GM18505 (cell line): ENCODE measurements around the gene CHST9.
A peak's percentile ranks its signal among the peaks of the same experiment; 100 is the strongest.
"Not testable (repeated sequence)": the region's sequence is repeated elsewhere in the genome, so short reads cannot be mapped to it uniquely, and the experiment has no call there.

ENCODE experiments used
- ATAC-seq: cut with Tn5 transposase; IDR thresholded peaks from one replicate; pipeline ENCODE4 v1.9.1; 2021; ENCODE audit not compliant: unreplicated experiment
- POLR2A ChIP-seq: IDR thresholded peaks from 4 replicates; pipeline ENCODE4 v1.6.1; 2011; ENCODE audit warnings: borderline replicate concordance; ENCODE audit not compliant: insufficient read depth, insufficient read length; ENCODE audit errors: extremely low read depth

CHST9 gene

DNA sequence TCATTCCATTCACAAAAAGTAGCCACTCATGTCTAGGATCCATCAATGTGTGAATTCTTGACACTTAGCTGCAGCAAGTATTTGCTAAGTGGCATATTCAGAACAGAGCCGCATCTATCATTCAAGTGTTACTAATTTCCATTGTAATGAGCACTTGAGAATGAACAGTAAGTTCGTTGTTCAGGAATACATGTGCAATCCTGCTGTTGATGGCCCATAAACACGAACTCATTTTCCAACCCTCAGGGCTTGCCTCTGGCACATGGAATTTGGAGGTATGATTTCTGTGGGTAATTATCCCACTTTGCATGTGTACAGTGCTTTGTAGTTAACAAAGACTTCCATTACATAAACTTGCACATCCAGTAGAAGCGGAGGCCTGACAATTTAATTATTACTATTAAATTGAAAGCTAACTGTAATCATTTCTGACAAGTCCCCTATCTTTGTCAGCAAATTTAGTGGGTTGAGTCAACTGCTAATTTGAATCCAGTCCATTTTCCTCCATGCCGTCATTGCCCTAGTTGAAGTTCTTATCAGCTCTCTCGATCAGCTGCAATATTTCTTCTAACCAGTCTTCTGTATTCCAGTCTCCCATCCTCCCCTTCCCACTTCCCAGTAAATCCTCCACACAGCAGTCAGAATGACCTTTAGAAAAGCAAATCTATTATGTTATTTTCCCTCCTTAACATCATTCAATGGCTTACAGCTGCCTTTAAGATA lies 203.6 kb downstream of the CHST9 start:
- ATAC-seq: no peak
- TF ChIP-seq POLR2A: no peak

DNA sequence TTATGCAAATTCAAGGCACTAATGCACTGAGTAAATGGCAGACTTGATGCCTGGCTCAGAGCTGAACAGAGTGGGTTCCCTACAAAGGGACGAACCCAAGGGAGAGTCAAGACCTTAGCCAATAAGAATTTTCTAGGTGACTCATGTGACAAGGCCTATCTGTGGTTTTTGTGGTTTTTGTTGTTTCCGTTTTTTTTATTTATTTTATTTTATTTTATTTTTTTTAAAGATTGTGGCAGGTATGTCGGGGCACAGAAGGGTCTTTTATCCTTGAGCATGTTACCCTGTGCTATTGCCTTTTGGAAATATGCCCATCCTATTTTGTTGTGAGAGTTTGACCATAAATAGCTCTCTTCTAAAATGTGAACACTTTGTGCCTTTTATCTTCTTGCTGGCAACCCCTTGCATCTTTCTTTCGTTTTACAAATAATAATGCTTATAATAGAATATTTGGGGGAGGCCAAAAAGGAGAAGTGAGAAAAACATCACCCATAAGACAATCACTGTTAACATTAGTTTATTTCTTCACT lies 206.2 kb downstream of the CHST9 start:
- ATAC-seq: peak; percentile 98
- TF ChIP-seq POLR2A: no peak

DNA sequence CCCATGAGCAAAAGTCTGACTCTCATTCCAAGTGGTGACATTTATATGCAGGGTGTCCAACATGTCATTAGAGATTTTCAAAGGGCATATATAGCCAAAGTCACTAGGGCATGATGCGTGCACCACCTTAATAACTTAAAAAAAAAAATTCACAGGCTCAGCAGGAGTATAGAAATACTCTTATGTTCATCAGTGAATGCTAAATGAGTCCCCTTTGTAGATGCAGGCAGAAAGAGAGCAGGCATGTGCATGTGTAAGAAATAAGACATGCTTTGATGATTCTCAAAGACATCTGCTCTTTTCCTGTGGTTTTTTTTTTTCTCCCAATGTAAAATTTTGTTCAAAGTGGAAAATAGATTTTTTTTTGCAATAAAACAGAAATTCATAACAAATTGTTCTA lies 207.3 kb downstream of the CHST9 start:
- TF ChIP-seq POLR2A: no peak
- no peak for ATAC-seq

DNA sequence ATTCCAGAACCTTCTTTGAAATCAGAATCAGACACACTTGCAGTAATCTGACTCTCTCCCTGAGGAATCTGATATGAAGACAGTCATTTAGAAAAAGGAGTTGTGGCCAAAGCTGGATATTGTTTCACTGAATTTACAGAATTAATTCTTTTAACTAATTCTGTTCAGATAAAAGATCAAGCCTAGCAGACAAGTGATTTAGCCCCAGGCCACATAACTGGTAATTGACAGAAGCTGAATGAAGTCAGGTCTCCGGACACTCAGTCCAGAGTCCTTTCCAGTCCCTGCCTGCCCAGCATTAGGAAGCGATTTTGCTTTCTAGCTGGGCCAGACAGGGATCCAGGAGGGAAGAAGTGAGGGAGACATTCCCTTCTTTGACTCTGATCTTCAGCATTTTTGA lies 208.9 kb downstream of the CHST9 start:
- ATAC-seq: no peak
- no peak for TF ChIP-seq POLR2A

DNA sequence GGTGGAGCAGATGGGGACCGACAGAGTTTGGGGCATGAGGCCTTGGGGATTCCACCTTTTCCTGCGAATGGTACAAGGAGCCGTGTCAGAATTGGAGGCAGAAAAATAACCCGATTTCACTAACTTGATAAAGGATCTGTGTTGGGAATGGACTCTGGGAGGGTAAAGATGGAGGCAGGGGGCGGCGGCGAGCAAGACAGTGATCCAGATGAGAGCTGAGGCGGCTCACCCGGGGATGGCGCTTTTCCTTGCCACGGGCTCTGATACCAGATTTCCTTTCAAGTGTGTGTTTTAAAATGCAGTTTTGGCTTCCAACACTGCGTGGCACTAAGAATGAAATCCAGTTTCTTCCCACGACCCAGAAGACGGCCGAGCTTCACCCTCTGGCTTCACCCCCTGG lies 212.6 kb downstream of the CHST9 start:
- ATAC-seq: not testable (repeated sequence)

DNA sequence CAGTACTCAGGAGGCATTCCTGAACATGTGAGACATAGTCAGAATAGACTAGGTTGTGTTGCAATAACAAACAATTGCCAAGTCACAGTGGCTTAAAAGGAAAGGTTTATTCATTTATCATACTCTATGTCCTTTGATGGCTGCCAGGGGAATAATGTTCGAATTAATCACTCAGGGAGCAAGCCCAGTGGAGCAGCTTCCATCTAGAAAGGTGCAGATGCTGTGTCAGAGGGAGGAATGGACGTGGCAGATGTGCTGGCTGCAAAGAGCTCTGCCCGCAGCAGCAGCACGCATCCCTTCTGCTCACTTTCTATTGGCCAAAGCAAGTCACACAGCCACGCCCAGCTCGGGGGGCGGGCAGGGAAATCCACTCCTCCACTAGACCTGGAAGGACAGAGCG lies 213.7 kb downstream of the CHST9 start:
- no peak for ATAC-seq
- no peak for TF ChIP-seq POLR2A

DNA sequence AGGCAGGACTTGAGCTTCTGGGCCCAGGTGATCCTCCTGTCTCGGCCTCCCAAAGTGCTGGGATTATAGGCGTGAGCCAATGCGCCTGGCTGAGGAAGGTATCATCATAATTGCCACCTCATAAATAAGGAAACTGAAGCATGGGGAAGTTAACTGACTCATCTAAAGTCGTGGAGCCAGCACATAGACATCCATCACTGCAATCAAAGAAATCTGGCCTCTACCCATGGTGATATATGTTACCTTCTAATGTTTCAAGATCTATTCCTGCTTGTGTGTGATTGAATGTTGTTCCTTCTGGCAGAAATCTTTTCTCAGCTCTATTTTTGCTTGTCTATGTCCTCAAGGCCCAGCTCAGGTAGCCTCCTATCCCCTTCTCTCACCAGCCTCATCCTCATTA lies 214.5 kb downstream of the CHST9 start:
- no peak for TF ChIP-seq POLR2A
- no peak for ATAC-seq

DNA sequence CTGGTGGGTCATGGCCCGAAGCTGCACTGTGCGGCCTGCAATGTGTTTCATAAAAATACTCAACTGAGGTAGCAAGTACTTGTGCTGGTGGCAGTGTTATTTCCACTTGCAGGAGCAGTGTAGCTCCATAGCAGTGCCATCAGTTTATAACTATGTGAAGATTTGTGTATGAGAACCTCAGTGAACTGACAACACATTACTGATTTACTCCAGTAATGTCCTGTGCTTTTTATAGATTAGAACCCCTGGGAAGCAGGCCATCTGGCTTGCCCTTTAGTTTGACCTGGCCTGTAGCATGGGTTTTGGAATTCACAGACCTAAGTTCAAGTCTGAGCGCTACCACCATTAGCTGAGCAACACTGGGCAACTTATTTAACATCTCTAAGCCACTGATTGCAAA lies 219.9 kb downstream of the CHST9 start:
- no peak for TF ChIP-seq POLR2A
- ATAC-seq: no peak

DNA sequence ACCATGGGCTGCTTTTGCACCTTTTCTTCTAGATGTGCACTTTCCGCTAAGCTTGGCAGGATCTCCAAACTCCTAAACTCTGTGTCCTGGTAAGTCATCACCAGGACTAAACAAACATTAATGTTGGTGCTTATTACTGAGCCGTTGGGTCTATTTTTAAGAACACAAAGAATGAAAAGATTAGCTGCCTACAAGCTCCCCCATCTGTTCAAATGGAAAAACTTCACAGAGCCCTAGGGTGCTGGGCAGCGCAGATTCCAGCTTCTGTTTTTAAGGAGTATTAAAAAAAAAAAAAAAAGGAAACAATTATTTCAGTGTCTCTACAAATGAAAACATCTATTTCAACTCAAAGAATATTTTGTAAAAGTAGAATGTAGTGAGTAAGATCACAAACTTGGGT lies 221.8 kb downstream of the CHST9 start:
- TF ChIP-seq POLR2A: no peak
- ATAC-seq: no peak

DNA sequence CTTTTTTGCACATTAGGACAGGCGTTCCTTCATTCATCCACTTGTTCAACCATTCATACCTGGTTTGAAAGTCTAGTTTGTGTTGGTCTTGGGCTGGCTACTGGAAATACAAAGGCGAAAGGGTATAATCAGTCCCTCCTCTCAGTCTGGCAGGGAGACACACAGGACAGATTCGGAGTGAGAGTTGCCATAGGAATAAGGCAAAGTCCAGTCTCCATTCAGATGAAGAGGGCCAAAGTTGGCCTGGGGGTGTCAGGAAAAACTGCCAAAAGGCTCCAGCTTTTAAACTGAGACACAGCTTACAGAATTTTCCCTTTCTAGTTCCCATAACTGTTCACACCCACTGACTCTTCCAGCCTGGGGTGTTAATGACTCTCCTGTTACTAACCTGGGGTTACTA lies 223.3 kb downstream of the CHST9 start:
- no peak for TF ChIP-seq POLR2A
- ATAC-seq: no peak

DNA sequence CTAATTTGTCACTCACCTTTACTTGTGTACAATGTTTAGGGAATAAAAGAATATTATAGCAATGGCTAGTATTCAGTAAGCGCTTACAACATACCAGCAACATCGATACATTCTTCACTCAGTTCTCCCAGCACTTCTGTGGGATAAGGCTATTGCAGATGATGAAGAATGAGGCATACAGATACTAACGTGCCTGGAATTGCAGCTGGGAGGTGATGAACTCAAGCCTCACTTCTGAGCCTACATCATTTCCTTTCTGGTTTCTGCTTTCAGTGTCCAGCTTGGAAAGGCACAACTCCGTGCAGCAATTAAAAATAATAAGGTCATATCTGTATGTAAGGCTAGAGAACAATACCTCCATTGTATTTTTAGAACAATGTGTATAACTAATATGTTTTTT lies 224.2 kb downstream of the CHST9 start:
- ATAC-seq: no peak
- TF ChIP-seq POLR2A: no peak

DNA sequence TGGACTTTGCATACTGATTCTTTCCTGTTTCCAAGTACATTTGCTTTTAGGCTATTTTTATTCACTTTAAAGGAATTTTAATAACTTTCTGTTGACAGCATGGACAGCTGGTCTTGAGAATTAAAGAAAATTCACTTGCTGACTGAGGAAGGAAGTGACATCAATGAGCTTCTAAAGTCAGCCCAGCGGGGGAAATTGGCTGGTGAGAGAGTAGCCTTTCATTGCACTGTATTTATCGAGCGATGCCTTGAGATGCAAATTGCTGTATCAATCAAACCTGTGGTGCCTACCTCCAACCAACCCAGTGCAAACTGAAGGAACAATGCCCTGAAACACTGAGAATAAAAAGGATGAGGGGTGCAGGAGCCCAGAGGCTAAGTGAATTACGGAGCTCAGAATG lies 228.2 kb downstream of the CHST9 start:
- no peak for TF ChIP-seq POLR2A
- ATAC-seq: no peak

DNA sequence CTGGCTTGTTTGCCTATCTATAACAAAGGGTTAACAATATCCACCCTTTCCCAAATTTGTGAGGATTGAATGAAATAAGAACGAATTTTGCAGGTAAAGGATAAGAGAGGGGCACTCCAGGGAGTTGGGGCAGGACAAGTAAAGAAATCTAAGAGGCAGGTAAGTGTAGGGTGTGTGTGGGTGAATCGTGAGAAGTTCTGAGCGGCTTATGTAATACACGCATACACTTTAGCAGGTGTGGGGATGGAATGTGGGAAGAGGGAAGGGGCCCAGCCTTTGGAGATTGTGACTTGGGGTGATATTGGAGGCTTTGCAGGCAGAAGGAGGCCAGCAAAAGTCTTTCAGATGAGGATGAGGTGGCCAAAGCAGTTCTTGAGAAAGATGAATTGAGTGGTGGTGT lies 236.4 kb downstream of the CHST9 start:
- ATAC-seq: no peak
- TF ChIP-seq POLR2A: no peak

DNA sequence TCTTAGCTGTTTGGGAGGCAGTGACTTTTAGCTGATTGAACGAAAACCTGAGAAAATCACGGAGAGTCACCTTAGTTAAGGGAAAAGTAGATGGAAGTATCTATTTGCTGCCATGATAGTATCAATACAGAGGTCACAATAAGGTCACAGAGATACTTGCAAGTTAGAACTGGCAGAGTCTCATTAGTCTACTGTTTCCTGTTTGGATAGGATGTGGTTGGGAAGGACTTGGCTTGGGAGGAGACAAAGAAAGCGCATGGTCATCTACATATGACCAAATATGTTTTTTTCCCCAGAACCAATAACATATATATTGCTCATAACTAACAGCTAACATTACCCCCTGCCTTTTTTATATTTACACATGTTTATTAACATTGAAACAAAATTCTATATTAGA lies 241.2 kb downstream of the CHST9 start:
- TF ChIP-seq POLR2A: no peak
- no peak for ATAC-seq

DNA sequence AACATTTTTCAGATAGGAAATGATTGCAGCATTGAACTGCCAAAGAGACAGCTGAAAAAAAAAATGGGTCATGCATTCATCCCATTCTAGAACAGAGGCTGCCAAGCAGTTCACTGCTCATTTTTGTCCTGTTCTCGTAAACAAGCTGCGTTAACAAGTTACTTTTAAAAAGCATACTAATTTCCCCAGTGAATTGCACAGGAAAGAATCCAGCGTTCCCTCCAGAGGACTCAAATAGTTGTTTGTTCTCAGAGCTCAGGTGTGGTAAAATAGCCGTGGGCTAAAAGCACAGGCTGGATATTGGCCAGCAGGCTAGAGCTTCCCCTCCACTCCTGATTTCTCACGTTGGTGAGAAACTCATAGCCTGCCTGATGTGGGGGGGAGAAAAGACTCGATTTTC lies 243.5 kb downstream of the CHST9 start:
- no peak for ATAC-seq
- TF ChIP-seq POLR2A: no peak
